ENCODE measurements around the gene ATP11A.
"Not testable (repeated sequence)": the region's sequence is repeated elsewhere in the genome, so short reads cannot be mapped to it uniquely, and the experiment has no call there.

ATP11A gene

GRCh38 chr13:112838038-112838841 is 148.4 kb downstream of the ATP11A start:
- no peak for DNase-seq (ENCODE audit: low read depth in 3 of 3)

- no peak for DNase-seq (ENCODE audit: low read depth in 3 of 3)
Observed at GRCh38 chr13:112838842-112839117, 148.9 kb downstream of the ATP11A start.

DNA sequence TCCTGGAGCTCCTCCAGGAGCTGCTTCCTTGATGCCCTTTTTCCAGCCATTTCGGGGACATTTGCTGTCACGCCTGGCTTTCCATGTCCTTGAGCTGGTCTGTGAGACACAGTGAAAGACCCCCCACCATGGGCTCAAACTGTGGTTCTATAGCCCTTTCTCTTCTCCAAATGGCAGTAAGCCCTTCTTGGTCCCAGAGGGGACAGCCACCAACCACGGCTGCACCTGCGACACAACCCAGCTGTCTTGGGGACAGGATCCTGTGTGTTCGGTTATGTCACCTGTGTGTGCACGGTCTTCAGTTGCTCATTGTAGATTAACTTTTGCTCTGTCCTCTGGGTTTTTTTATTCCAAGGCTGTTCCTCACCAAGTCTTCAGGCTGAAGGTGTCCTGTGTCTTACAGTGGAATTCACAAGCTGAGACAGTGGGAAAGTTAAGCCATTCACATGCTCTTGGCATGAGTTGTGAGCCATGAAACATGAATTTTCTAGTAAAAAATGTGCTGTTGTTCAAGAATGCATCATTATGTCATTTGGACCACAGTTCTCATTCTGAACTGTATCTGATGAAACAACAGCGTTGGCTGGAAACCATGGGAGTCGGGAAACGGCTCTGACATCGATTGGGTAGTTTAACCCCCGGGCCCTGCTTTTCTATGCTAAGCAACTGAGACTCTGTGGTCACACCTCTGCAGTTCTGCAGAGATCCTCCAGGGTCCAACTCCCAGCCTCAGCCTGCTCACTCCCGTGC is 149.7 kb downstream of the ATP11A start:
- no peak for DNase-seq (ENCODE audit: low read depth in 3 of 3)

- DNase-seq (ENCODE audit: low read depth in 3 of 3) = no peak
Observed at GRCh38 chr13:112840472-112841302, 150.8 kb downstream of the ATP11A start.

DNA sequence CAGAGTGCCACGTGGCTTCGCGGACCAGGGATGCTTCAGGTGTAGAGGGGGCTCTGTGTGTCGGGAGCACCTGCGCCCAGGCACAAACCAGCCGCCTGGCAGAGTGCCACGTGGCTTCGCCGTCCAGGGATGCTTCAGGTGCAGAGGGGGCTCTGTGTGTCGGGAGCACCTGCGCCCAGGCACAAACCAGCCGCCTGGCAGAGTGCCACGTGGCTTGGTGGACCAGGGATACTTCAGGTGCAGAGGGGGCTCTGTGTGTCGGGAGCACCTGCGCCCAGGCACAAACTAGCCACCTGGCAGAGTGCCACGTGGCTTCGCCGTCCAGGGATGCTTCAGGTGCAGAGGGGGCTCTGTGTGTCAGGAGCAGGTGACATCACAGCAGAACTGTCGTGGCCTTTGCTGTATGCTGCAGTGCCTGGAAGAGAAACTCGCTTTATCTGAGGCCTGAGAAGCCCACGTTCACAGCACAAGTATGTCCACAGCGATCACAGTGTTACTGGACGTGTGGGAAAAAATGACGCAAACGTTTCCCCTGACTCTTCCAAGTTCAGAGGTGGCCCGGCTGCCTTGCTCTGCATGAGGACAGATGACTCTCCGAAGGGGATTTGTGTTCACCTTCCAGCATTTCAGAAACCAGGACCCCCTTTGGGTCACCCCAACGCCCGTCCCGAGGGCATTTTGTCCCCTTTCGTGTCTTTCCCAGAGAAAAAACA is 151.6 kb downstream of the ATP11A start:
- DNase-seq (ENCODE audit: low read depth in 3 of 3) = not testable (repeated sequence)

GRCh38 chr13:112842343-112842856 is 152.6 kb downstream of the ATP11A start:
- no peak for DNase-seq (ENCODE audit: low read depth in 3 of 3)

DNA sequence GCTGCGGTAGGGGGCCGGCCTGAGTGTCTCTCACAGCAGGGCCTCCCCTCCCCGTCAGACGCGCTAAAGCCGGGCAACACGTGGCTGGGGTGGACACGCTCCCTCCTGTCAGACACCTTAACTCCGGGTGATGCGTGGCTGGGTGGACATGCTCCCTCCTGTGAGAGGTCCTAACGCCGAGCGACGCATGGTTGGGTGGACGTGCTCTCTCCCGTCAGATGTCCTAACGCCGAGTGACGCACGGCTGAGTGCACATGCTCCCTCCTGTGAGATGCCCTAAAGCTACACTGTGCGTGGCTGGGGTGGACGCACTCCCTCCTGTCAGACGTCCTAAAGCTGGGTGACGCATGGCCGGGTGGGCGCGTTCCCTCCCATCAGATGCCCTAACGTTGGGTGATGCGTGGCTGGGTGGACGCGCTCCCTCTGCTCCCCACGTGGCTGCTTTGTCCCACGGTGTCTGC is 153.1 kb downstream of the ATP11A start:
- DNase-seq (ENCODE audit: low read depth in 3 of 3) = no peak

DNA sequence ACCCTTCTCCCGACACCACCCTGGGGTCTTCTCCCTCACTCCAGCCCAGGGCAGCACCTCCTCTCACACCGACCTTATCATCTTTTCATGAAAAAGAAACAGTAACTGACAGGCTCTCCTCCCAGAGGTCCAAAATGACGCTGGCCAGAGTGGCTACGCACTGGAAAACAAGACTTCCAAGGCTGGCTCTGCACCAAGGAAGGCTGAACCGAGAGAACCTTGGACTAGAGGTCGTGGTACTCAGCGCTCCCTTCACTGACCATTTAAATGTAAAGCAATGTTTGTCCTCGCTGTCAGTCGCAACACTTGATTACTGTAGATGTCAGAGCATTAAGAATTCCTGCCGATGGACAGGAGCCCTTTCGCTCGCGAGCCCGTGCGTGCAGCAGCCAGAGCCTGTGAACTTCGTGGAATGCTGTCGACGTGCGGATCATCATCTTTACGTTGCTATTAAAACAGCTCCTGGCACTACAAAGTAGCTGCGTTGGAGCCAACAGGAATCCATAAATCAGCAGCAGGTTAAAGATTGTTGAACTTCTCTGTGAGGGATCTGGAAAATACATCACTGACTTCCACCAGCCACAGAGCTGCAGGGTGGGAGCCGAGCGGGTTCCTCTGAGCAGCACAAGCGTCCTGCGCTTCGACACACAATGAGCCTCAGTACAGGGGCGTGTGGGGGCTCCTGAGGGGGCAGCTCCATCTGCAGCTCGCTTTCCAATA is 153.7 kb downstream of the ATP11A start:
- no peak for DNase-seq (ENCODE audit: low read depth in 3 of 3)

DNA sequence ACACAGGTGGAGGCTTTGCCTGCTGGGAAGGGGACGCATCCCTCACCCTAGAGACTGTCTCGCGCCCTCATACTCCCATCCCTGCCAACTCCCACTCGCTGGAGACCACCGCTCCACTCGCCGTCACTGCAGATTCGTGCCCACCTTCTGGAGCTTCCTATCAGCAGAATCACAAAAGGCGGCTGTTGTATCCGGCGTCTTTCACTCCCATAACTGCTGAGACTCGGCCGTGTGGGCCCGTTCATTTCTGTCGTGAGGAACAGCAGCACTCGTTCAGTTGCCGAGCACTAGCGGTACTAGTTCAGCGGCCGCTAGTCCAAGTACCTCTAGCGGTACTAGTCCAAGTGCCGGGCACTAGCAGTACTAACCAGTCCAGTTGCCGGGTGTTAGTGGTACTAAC is 154.6 kb downstream of the ATP11A start:
- no peak for DNase-seq (ENCODE audit: low read depth in 3 of 3)

GRCh38 chr13:112844879-112845278 is 155.0 kb downstream of the ATP11A start:
- DNase-seq (ENCODE audit: low read depth in 3 of 3) = no peak

- DNase-seq (ENCODE audit: low read depth in 3 of 3) = no peak
Observed at GRCh38 chr13:112845511-112846144, 155.8 kb downstream of the ATP11A start.

- no peak for DNase-seq (ENCODE audit: low read depth in 3 of 3)
Observed at GRCh38 chr13:112846411-112847115, 156.7 kb downstream of the ATP11A start.

DNA sequence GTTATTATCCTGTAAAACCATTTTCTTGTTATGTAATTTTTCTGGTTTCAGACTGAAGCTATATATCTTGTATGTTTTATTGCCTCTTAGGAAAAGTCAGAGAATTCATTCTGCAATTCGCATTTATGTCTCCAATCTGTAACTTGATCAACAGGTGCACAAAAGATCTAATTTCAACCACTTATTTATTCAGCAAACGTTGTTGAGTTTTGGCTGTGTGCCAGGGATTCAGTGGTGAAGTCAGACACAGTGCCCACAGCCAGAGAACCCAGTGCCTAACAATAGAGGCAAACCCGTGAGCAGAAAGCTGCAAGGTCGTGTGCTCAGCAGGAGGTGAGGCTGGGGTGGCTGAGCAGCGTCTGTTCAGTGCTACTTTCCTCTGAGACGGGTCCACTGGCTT is 159.7 kb downstream of the ATP11A start:
- DNase-seq (ENCODE audit: low read depth in 3 of 3) = no peak

- DNase-seq (ENCODE audit: low read depth in 3 of 3) = no peak
Observed at GRCh38 chr13:112850273-112850672, 160.4 kb downstream of the ATP11A start.

DNA sequence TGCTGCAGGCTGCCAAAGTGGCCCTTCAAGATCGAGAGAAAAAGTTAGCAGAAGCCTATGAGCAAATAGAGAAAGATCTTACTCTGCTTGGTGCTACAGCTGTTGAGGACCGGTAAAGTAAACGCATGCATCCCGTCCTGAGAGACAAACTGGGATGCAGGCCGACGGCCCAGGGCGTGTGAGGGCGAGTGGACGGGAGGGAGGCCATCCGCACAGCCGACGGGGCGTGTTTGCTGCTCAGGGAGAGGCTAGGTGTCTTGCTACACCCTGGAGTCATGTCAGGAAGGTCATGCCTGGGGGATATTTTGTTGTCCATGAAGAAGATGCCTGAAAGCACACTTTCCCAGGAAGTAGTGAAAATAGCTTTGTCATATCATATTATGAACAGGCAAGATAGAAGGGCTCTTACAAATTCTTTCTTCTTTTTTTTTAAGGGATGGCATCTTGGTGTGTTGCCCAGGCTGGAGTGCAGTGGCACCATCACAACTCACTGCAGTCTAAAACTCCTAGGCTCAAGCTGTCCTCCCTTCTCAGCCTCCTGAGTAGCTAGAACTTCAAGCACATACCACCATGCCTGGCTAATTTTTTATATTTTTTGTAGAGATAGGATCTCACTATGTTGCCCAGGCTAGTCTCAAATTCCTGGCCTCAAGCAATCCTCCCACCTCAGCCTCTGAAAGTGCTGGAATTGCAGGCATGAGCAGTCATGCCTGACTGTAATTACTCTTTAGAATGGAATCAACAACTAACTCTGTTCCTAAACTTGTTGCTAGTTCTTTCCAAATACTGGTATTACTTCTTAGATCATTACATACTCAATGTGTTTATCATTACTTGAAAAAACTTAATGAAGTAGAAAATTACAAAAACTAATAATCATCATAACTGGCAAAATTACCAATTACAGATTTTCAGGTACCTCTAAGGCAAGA is 161.5 kb downstream of the ATP11A start:
- DNase-seq (ENCODE audit: low read depth in 3 of 3) = no peak

DNA sequence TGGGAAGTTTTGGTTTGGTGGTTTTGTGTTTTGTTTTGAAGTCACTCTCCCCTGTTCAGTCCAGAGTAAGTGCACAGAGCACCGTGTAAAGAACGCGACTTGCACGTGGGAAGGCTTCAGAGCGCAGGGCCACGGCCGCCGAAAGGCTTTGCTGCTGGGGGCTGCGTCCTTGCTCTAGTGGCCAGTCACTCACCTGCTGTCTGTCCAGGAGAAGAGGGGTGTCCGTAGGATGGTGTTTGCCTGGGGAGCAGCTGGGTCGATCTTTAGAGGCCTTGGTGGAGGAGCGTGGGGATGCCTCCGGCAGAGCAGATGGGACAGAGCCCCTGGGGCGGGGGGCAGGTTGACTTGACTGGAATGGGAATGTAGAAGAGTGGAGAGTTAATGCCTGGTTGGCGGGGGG is 162.6 kb downstream of the ATP11A start:
- DNase-seq (ENCODE audit: low read depth in 3 of 3) = no peak

DNA sequence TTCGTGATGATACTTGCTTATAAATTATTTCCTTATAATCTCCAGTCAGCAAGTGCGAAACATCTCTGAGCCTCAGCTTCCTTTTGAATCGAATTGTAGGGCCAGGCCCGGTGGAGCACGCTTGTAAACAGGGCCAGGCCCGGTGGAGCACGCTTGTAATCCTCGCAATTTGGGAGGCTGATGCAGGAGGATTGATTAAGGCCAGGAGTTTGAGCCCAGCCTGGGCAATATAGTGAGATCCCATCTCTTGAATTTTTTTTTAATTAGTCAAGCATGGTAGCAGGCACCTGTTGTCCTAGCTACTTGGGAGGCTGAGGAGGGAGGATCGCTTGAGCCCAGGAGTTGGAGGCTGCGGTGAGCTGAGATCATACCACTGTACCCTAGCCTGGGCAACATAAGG is 163.0 kb downstream of the ATP11A start:
- DNase-seq (ENCODE audit: low read depth in 3 of 3) = no peak

GRCh38 chr13:112854321-112854720 is 164.5 kb downstream of the ATP11A start:
- no peak for DNase-seq (ENCODE audit: low read depth in 3 of 3)

- no peak for DNase-seq (ENCODE audit: low read depth in 3 of 3)
Observed at GRCh38 chr13:112855859-112856258, 166.0 kb downstream of the ATP11A start.

Data from stimulated activated CD4-positive, alpha-beta T cell treated with anti-CD3 and anti-CD28 coated beads, TNF-alpha, amount 100 ng/mL, for 24 hours (primary cell).